ENCODE results near the gene TEX11.
"Not testable (repeated sequence)": the region's sequence is repeated elsewhere in the genome, so short reads cannot be mapped to it uniquely, and the experiment has no call there.

Gene TEX11

GRCh38 chrX:70908541-70908940, at the start of gene TEX11:
Gene TEX11, minus strand, starts transcription at chrX:70908711. Its CDS starts 922 bp downstream, at chrX:70907789.
- Histone ChIP-seq H3K4me1 (ENCODE audit: control insufficient read depth, insufficient read depth, low read length) (no peaks in the 10 kb centered on the region), H3K9ac (ENCODE audit: low read length) (no peak within 1 kb of the TSS), H3K36me3 (ENCODE audit: control insufficient read depth, insufficient read depth, low read length, severe bottlenecking) (no peaks in the 10 kb centered on the region), H3K9me3 (ENCODE audit: control insufficient read depth, low read length) (no peaks in the 10 kb centered on the region), H3K27me3 (replicated peaks; ENCODE audit: control insufficient read depth, insufficient read depth, low read length) (no peaks in the 10 kb centered on the region), H3K4me3 (ENCODE audit: low read length) (no peak within 1 kb of the TSS)
- no peak for DNase-seq (ENCODE audit: low read depth)

GRCh38 chrX:70954871-70955270, 46.4 kb upstream of the TEX11 start:
- Histone ChIP-seq H3K36me3 (ENCODE audit: control insufficient read depth, insufficient read depth, low read length, severe bottlenecking) (no peaks in the 10 kb centered on the region), H3K27me3 (replicated peaks; ENCODE audit: control insufficient read depth, insufficient read depth, low read length) (peaks cover 2% of the 10 kb centered on the region), H3K4me3 (ENCODE audit: low read length) (no peak overlapping the region), H3K9ac (ENCODE audit: low read length) (no peak overlapping the region), H3K9me3 (ENCODE audit: control insufficient read depth, low read length) (peaks cover 11% of the 10 kb centered on the region), H3K4me1 (ENCODE audit: control insufficient read depth, insufficient read depth, low read length) (no peaks in the 10 kb centered on the region)
- DNase-seq (ENCODE audit: low read depth), result no peak

- H3K36me3 ChIP-seq (ENCODE audit: control insufficient read depth, insufficient read depth, low read length, severe bottlenecking), result no peaks in the 10 kb centered on the region
- no peak overlapping the region for H3K9ac ChIP-seq (ENCODE audit: low read length)
- no peak overlapping the region for H3K4me3 ChIP-seq (ENCODE audit: low read length)
- H3K27me3 ChIP-seq (replicated peaks; ENCODE audit: control insufficient read depth, insufficient read depth, low read length), result peaks cover 63% of the 10 kb centered on the region
- H3K4me1 ChIP-seq (ENCODE audit: control insufficient read depth, insufficient read depth, low read length), result no peaks in the 10 kb centered on the region
- peaks cover 3% of the 10 kb centered on the region for H3K9me3 ChIP-seq (ENCODE audit: control insufficient read depth, low read length)
- no peak for DNase-seq (ENCODE audit: low read depth)
These were observed 15.9 kb upstream of the TEX11 start for GRCh38 chrX:70924294-70924911.

GRCh38 chrX:70922774-70923473, 14.4 kb upstream of the TEX11 start:
- H3K36me3 ChIP-seq (ENCODE audit: control insufficient read depth, insufficient read depth, low read length, severe bottlenecking), result no peaks in the 10 kb centered on the region
- no peak for DNase-seq (ENCODE audit: low read depth)

GRCh38 chrX:70921709-70922352, 13.3 kb upstream of the TEX11 start:
- H3K9ac ChIP-seq (ENCODE audit: low read length), result no peak overlapping the region
- no peak overlapping the region for H3K4me3 ChIP-seq (ENCODE audit: low read length)
- no peak for DNase-seq (ENCODE audit: low read depth)
- H3K36me3 ChIP-seq (ENCODE audit: control insufficient read depth, insufficient read depth, low read length, severe bottlenecking), result no peaks in the 10 kb centered on the region
- peaks cover 41% of the 10 kb centered on the region for H3K27me3 ChIP-seq (replicated peaks; ENCODE audit: control insufficient read depth, insufficient read depth, low read length)
- no peaks in the 10 kb centered on the region for H3K9me3 ChIP-seq (ENCODE audit: control insufficient read depth, low read length)
- H3K4me1 ChIP-seq (ENCODE audit: control insufficient read depth, insufficient read depth, low read length), result no peaks in the 10 kb centered on the region

More at GRCh38 chrX:70922774-70923473, 14.4 kb upstream of the TEX11 start:
- H3K4me3 ChIP-seq (ENCODE audit: low read length), result no peak overlapping the region
- H3K9ac ChIP-seq (ENCODE audit: low read length), result no peak overlapping the region
- no peaks in the 10 kb centered on the region for H3K4me1 ChIP-seq (ENCODE audit: control insufficient read depth, insufficient read depth, low read length)
- peaks cover 3% of the 10 kb centered on the region for H3K9me3 ChIP-seq (ENCODE audit: control insufficient read depth, low read length)
- H3K27me3 ChIP-seq (replicated peaks; ENCODE audit: control insufficient read depth, insufficient read depth, low read length), result peaks cover 52% of the 10 kb centered on the region

GRCh38 chrX:70916754-70917153, 8.2 kb upstream of the TEX11 start:
- H3K9me3 ChIP-seq (ENCODE audit: control insufficient read depth, low read length), result no peaks in the 10 kb centered on the region
- no peaks in the 10 kb centered on the region for H3K4me1 ChIP-seq (ENCODE audit: control insufficient read depth, insufficient read depth, low read length)
- no peaks in the 10 kb centered on the region for H3K36me3 ChIP-seq (ENCODE audit: control insufficient read depth, insufficient read depth, low read length, severe bottlenecking)
- no peak for DNase-seq (ENCODE audit: low read depth)
- no peak overlapping the region for H3K9ac ChIP-seq (ENCODE audit: low read length)
- H3K4me3 ChIP-seq (ENCODE audit: low read length), result no peak overlapping the region
- H3K27me3 ChIP-seq (replicated peaks; ENCODE audit: control insufficient read depth, insufficient read depth, low read length), result no peaks in the 10 kb centered on the region

GRCh38 chrX:70907900-70908299, 611 bp downstream of the TEX11 start:
- H3K4me1 ChIP-seq (ENCODE audit: control insufficient read depth, insufficient read depth, low read length), result no peaks in the 10 kb centered on the region
- DNase-seq (ENCODE audit: low read depth), result no peak
- H3K9ac ChIP-seq (ENCODE audit: low read length), result no peak overlapping the region
- no peak overlapping the region for H3K4me3 ChIP-seq (ENCODE audit: low read length)
- no peaks in the 10 kb centered on the region for H3K36me3 ChIP-seq (ENCODE audit: control insufficient read depth, insufficient read depth, low read length, severe bottlenecking)
- H3K9me3 ChIP-seq (ENCODE audit: control insufficient read depth, low read length), result no peaks in the 10 kb centered on the region
- H3K27me3 ChIP-seq (replicated peaks; ENCODE audit: control insufficient read depth, insufficient read depth, low read length), result no peaks in the 10 kb centered on the region

GRCh38 chrX:70901465-70901864, 7.0 kb downstream of the TEX11 start:
- H3K9ac ChIP-seq (ENCODE audit: low read length), result no peak overlapping the region
- H3K27me3 ChIP-seq (replicated peaks; ENCODE audit: control insufficient read depth, insufficient read depth, low read length), result peaks cover 2% of the 10 kb centered on the region
- DNase-seq (ENCODE audit: low read depth), result no peak

GRCh38 chrX:70890441-70890840, 18.1 kb downstream of the TEX11 start:
- not testable (repeated sequence) for H3K9me3 ChIP-seq (ENCODE audit: control insufficient read depth, low read length); H3K36me3 ChIP-seq (ENCODE audit: control insufficient read depth, insufficient read depth, low read length, severe bottlenecking); H3K4me3 ChIP-seq (ENCODE audit: low read length); H3K4me1 ChIP-seq (ENCODE audit: control insufficient read depth, insufficient read depth, low read length); DNase-seq (ENCODE audit: low read depth); H3K9ac ChIP-seq (ENCODE audit: low read length)
- H3K27me3 ChIP-seq (replicated peaks; ENCODE audit: control insufficient read depth, insufficient read depth, low read length), result peaks cover 23% of the 10 kb centered on the region

More at GRCh38 chrX:70901465-70901864, 7.0 kb downstream of the TEX11 start:
- Histone ChIP-seq H3K4me3 (ENCODE audit: low read length) (no peak overlapping the region), H3K9me3 (ENCODE audit: control insufficient read depth, low read length) (no peaks in the 10 kb centered on the region), H3K36me3 (ENCODE audit: control insufficient read depth, insufficient read depth, low read length, severe bottlenecking) (no peaks in the 10 kb centered on the region), H3K4me1 (ENCODE audit: control insufficient read depth, insufficient read depth, low read length) (no peaks in the 10 kb centered on the region)

- Histone ChIP-seq H3K27me3 (replicated peaks; ENCODE audit: control insufficient read depth, insufficient read depth, low read length) (peaks cover 32% of the 10 kb centered on the region), H3K4me3 (ENCODE audit: low read length) (no peak overlapping the region), H3K4me1 (ENCODE audit: control insufficient read depth, insufficient read depth, low read length) (no peaks in the 10 kb centered on the region), H3K9ac (ENCODE audit: low read length) (no peak overlapping the region), H3K9me3 (ENCODE audit: control insufficient read depth, low read length) (no peaks in the 10 kb centered on the region), H3K36me3 (ENCODE audit: control insufficient read depth, insufficient read depth, low read length, severe bottlenecking) (no peaks in the 10 kb centered on the region)
- DNase-seq (ENCODE audit: low read depth), result no peak
These were observed 29.6 kb downstream of the TEX11 start for GRCh38 chrX:70878902-70879301.

GRCh38 chrX:70852294-70852693, 56.2 kb downstream of the TEX11 start:
- H3K9ac ChIP-seq (ENCODE audit: low read length), result no peak overlapping the region
- no peak overlapping the region for H3K4me3 ChIP-seq (ENCODE audit: low read length)
- H3K4me1 ChIP-seq (ENCODE audit: control insufficient read depth, insufficient read depth, low read length), result no peaks in the 10 kb centered on the region
- DNase-seq (ENCODE audit: low read depth), result no peak
- H3K27me3 ChIP-seq (replicated peaks; ENCODE audit: control insufficient read depth, insufficient read depth, low read length), result peaks cover 23% of the 10 kb centered on the region
- no peaks in the 10 kb centered on the region for H3K36me3 ChIP-seq (ENCODE audit: control insufficient read depth, insufficient read depth, low read length, severe bottlenecking)
- no peaks in the 10 kb centered on the region for H3K9me3 ChIP-seq (ENCODE audit: control insufficient read depth, low read length)

All from adipocyte (in vitro differentiated cells).